NCI-H1694 treated with DMSO at 0.1 percent for 48 hours (cell line): ENCODE data around the gene SAA4.
"Not testable (repeated sequence)": the region's sequence is repeated elsewhere in the genome, so short reads cannot be mapped to it uniquely, and the experiment has no call there.

ENCODE experiments used
- DNase-seq: peaks from one replicate; lab custom pipeline; 2025; lab: John Stamatoyannopoulos, UW

The SAA4 gene, protein sequence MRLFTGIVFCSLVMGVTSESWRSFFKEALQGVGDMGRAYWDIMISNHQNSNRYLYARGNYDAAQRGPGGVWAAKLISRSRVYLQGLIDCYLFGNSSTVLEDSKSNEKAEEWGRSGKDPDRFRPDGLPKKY

DNA sequence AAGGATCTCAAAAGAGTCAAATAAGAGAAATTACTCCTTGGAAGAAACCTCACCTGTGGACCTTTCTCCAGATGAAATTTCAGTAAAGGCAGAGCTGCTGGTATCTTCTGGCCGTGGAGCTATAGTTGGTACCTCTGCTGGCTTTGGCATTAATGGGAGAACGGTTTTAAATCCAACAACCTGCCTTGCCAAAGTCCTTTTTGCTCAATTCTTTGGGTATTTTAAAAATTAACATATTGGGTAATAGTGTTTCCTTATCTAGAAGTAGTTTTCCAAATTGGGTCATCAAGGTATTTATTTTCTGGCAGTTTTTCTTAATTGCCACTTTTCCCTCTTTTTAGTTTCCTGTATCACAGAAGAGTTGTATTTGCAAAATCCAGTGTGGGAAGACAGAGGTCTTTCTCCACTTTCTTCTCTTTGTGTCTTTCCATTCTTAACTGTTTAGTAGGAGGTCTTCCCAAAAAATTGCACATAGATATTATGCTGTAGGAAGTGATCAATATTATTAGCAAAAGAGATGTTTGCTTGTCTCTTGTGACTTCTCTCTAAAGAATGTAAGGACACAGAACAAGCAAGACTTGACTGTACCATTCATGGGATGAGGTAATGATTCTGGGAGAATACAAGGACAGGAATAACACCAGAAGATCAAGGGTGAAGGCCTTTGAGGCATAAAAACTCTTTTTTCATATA lies at the start of gene SAA4:
SAA4 (minus strand) TSS at position 139 of the 693 bp plus-strand sequence. CDS start 876 bp downstream, outside the sequence.
- no peak for DNase-seq

DNA sequence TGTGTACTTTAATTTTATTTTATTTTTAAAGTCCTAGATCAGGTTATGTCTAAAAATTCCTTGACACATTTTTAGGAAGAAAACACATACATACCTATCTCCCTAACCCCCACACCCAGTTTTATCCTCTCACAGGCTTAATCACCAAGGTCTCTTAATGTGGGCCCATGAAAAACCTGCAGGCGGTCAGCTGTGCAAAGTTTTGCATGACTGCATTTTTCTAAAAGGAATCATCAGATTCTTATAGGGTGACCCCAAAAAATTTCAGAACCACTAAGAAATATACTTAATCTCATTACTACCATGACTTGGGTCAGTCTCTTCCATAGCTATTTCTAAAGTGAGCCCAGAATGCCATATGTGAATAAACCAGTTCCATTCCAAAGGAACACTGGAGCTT lies 49.2 kb upstream of the SAA4 start:
- DNase-seq, result no peak

DNA sequence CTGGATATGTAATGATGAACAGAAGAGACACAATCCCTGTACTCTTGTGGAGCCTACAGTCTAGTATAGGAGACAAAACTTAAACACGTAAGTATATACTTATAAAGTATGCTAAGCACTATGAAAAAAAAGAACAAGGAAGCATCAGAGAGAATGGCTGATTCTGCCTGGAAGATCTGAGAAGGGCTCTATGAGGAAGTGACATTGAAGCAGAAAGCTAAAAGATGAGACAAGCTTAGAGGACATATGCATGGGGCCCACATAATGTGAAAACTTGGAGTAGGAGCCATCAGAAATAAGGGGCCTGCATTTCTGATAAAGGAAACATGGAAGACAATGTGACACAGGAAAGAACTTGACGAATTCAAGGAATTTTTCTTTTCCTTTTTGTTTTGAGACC lies 46.0 kb upstream of the SAA4 start:
- DNase-seq, result no peak

DNA sequence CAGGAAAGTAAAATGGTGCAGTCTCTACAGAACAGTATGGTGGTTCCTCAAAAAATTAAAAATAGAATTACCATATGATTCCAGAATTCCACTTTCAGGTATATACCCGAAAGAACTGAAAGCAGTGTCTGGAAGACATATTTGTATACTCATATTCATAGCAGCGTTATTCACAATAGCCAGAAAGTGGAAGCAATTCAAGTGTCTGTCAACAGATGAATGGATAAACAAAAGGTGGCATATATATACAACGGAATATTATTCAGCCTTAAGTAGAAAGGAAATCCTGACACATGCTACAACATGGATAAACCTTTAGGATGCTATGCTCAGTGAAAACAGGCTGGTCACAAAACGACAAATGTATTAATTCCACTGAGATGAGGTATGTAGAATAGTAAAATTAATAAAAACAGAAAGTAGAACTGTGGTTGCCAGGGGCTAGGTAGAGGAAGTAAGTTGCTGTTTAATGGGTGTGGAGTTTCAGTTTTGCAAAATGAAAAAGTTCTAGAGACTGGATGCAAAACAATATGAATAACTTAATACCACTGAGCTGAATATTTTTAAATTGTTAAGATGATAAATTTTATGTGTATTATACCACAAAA lies 43.9 kb upstream of the SAA4 start:
- no peak for DNase-seq

DNA sequence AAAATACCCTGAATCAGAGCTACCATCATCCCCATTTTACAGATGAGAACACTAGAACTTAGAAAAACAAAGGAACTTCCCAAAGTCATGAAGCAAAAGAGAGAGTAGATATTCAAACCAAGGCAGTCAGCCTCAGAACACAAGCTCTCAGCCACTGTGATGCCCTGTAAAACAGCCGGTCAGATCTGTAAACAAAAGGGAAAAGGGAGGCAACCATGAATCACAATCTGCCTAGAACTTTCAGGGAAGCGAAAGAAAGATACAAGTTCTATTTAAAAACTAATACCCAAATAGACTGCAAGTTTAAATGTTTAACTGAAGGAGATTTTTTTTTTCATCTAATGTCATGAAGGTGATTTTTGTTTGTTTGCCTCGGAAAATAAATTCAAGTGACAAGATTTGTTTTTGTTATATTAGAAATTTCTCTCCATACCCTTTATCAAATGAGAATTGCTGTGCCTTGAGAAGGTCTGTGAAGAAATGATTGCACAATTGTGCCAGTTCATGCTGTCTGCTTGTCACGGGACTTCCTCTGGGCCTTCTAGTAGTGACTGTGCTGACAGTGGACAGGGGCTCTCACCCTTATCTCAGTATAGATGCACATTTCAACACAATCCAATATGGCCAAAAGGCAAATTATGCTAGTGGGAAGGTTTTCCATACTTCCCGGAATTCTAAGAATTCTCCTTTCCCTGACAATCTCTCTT lies 41.1 kb upstream of the SAA4 start:
- DNase-seq, result no peak

DNA sequence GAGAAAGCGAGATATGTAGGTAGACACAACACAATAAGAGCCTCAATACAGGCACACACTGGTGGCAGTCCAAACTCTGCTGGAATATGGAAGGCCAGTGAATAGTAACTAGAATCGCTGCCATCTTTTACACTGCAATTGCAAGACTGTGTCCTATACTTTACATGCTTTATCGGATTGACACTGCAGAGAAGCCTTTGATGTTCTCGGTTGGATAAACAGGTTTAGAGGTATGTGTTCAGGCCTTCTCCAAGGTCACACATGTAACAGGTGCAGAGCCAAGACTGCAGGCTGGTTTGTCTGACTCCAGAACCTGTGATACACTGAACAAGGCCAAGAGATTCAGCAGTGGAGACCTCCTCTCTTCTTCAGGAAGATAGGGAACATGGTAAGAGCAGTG lies 34.6 kb upstream of the SAA4 start:
- no peak for DNase-seq

DNA sequence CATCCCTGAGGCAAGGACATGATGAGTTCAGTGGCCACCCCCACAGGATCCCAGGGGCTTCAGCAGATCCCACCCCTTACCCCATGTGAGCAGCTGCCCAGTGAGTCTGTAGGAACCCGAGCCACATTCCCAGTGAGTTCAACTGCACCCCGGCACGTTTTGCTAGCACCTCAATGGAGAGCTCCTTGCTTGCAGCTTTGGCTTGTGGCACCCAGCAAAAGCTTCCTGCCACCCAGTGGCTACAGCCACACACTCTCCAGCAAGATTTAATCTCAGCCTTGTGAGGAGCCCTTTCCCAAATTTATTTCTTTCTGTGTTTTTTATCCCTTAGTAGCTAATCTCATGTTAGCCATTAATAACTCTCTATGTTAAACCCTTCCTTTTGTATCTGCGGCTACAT lies 33.5 kb upstream of the SAA4 start:
- DNase-seq, result no peak

DNA sequence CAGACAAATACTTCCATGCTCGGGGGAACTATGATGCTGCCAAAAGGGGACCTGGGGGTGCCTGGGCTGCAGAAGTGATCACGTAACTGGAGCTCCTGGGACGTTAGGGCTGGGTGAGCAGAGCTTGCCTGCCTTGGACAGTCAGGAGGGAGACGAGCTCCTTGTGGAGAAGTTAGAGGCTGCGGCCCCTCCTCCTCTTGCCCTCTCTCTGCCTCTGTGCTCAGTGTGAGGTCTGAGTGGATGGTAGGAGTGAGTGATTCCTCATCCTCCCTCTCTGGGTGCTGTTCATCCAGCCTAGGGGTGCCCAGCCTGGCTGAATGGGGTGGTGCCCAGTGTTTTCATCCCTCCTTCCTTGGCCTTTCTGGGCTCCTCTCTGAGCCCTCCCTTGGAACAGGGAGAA lies 32.6 kb upstream of the SAA4 start:
- DNase-seq, result not testable (repeated sequence)

DNA sequence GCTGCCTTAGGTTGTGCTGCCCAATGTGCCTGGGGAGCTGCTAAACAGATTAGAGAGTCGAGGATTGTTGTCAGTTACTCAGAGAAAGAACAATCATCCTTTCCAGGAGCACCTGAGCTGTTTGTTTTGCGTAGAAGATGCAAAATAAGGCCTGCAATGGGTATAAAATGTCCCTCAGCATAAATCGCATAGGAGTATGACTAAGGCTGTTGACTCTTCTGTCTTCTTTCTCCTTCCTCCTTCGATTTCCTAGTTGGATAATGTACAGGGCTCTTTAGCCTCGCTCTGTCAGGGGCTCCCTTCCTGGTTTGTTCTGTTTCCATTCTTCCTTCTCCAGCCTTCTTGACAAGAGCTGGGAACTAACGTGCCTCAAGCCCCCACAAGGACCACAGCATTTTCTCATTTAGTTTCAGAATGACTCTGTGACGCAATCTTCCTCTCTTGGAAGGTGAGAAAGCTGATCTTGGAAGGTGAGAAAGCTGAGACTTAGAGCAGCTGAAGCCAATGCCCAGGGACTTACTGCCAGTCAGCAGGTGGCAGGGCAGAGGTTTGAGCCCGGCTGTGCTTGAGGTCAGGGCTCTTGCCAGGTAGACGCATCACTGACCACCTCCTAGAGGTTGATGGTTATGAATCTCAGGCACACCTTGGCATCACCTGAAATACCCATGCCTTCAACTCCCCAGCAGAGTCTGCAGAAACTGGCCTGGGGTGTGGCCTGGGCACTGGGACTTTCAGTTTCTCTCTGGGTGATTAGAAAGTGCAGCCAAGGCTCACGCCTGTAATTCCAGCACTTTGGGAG lies 30.9 kb upstream of the SAA4 start:
- DNase-seq, result not testable (repeated sequence)

DNA sequence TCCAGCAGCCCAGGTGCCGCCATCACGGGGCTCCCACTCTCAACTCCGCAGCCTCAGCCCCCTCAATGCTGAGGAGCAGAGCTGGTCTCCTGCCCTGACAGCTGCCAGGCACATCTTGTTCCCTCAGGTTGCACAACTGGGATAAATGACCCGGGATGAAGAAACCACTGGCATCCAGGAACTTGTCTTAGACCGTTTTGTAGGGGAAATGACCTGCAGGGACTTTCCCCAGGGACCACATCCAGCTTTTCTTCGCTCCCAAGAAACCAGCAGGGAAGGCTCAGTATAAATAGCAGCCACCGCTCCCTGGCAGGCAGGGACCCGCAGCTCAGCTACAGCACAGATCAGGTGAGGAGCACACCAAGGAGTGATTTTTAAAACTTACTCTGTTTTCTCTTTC lies 29.3 kb upstream of the SAA4 start, which contains the start of gene SAA1:
SAA1 (plus strand) TSS at position 316 of the 400 bp plus-strand sequence. CDS start 624 bp downstream, outside the sequence.
- no peak for DNase-seq

DNA sequence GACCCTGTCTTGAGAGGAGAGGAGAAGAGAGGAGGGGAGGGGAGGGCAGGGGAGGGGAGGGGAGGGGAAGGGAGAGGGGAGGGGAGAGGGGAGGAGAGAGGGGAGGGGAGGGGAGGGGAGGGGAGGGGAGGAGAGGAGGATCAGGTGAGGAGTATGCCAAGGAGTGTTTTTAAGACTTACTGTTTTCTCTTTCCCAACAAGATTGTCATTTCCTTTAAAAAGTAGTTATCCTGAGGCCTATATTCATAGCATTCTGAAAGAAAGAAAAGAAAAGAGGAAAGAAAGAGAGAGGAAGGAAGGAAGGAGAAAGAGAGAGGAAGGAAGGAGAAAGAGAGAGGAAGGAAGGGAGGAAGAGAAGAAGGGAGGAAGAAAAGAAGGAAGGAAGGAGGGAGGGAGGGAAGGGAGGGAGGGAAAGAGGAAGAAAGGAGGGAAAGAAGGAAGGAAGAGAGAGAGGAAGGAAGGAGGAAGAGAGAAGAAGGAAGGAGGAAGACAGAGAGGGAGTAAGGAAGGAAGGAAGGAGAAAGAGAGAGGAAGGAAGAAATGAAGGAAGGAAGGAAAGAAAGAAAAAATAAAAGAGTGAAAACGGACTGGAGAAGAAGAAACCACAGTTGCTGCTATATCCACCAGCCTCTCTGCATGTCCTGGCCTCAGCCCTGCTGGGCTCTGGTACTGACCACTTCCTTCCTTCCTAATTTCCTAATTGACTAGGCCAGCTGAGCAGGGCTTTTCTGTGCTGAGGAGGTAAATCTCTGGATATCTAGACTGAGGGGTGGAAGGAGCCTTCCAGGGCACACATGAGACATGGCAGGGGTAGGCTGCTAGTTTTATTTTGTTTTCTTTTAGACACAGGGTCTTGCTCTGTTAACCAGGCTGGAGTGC lies 28.3 kb upstream of the SAA4 start:
- DNase-seq, result no peak

DNA sequence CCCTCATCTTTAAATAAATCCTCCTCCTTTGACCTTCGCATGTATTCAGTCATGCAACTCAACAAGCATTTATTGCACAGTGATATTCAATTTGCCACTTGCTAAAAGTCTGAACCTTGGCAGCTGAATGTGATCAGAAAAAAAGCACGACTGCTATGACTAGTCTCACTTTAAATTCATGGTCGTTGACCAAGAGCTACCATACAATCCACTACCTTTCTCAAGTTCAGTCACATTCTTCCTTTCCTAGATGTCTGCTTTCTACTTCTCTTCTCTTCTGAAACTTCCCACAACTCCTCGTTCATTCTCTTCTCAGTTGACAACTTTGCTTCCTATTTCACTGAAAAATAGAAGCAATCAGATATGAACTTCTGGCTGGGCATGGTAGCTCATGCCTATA lies 27.4 kb upstream of the SAA4 start:
- DNase-seq, result no peak

DNA sequence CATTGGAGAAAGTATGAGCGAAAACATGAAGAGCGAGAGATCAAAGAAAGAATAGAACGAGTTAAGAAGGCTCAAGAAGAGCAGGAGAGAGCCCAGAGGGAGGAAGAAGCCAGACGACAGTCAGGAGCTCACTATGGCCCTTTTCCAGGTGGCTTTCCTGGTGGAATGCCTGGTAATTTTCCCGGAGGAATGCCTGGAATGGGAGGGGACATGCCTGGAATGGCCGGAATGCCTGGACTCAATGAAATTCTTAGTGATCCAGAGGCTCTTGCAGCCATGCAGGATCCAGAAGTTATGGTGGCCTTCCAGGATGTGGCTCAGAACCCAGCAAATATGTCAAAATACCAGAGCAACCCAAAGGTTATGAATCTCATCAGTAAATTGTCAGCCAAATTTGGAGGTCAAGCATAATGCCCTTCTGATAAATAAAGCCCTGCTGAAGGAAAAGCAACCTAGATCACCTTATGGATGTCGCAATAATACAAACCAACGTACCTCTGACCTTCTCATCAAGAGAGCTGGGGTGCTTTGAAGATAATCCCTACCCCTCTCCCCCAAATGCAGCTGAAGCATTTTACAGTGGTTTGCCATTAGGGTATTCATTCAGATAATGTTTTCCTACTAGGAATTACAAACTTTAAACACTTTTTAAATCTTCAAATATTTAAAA lies 26.2 kb upstream of the SAA4 start:
- DNase-seq, result not testable (repeated sequence)

DNA sequence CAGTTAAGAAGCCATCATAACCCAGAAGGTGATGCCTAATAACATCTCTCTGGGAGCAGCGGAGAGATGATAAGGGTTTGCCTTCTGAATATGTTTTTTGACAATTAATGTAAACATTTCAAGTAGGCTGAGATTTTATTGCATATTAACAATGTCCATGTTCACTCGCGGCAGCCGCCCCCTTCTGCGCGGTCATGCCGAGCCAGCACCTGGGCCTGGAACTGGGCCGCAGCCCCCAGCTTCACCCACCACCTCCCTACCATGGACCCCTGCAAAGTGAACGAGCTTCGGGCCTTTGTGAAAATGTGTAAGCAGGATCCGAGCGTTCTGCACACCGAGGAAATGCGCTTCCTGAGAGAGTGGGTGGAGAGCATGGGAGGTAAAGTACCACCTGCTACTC lies 25.1 kb upstream of the SAA4 start:
- no peak for DNase-seq

DNA sequence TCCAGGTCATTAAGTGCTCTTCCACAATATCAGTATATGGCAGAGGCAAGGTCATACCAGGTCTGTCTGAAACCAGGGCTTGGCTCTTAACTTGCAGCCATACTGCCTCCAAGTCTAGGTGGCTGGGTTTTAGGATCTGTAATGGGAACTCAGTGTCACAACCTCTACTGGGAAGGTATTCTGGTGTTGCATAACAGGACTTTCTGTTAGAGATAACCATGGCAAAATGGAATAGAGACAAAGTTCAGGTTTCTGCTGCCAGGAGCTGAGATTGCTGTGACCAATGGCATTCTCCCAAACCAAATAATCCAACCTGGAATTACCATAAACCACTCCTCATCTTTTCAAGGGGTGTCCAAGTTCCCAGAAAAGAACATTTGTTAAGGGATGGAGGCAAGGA lies 22.7 kb upstream of the SAA4 start:
- DNase-seq, result no peak

DNA sequence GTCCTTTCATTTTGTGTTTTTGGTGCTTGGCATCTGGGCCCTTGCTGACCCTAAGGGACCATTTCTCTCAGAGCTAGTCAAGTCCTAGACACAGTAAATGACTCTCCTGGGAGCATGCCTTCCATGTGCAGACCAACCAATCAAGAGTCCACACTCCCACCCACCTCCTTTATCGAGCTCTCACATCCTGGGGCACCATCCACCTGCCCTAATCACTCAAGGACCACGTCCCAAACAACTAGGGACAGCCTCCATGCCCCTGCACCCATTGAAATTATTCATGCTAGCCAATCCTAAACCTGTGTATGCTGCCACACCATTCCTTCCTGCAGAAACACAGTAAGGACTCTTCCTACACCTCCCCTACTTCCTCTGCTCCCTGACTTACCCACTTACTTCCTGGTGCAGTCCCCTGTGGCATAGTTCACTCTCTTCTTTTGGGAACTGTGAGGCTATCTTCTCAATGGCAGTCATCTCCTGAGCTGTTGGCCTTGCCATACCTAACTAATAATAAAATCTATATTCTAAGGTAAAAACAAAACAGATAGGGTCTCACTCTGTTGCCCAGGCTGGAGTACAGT lies 18.3 kb upstream of the SAA4 start:
- DNase-seq, result no peak

DNA sequence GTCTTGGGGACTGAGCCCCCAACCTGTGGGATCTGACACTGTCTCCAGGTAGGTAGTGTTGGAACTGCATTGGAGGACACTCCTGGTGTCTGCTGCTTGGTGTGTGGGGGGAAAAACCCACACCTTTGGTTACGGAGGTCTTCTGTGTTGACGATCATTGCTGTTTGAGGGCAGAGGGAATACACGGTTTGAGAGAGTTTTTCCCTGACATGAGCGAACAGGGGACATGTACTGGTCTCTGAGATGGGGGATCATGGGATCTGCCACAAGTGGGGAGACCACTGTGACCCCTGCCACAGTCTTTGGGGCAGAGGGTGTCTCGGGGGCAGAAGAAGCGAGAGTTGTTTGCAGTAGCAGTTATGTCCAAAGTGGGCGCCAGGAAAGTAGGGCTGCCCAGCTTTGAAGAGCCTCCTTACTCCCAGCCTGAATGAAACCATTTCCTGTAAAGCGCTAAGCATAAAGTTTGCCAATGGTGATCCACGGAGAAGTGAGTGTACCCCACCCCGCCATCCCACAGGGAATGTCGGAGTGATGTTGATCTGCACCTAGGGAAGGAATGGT lies 17.3 kb upstream of the SAA4 start:
- no peak for DNase-seq

DNA sequence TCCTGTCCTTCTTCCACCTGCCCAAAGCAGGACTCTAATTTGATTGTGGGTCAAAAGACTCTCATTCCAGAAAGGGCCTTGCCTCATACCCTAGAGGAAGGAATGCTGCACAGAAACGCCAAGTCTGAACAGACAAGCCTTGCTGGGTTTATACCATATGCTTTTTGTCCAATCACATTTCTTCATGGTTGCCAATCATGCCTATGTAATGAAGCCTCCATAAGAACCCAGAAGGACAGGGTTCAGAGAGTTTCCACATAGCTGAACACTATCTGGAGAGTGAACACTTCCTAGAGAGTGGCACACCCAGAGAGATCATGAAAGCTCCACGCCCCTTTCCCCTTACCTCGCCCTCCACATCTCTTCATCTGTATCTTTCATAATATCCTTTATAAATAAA lies 16.6 kb upstream of the SAA4 start:
- DNase-seq, result no peak

DNA sequence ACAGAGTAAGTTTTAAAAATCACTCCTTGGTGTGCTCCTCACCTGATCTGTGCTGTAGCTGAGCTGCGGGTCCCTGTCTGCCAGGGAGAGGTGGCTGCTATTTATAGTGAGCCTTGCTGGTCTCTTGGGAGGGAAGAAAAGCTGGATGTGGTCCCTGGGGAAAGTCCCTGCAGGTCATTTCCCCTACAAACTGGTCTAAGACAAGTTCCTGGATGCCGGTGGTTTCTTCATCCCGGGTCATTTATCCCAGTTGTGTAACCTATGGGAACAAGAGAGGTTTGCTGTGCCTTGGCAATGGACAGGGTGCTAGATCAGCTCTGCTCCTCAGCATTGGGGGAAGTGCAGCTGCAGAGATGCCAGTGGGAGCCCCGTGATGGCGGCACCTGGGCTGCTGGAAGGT lies 12.0 kb upstream of the SAA4 start, which contains the start of gene SAA2:
SAA2 (minus strand) TSS at position 108 of the 400 bp plus-strand sequence. CDS start 657 bp downstream, outside the sequence.
- no peak for DNase-seq

DNA sequence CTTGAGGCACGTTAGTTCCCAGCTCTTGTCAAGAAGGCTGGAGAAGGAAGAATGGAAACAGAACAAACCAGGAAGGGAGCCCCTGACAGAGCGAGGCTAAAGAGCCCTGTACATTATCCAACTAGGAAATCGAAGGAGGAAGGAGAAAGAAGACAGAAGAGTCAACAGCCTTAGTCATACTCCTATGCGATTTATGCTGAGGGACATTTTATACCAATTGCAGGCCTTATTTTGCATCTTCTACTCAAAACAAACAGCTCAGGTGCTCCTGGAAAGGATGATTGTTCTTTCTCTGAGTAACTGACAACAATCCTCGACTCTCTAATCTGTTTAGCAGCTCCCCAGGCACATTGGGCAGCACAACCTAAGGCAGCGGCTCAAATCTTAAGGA lies 10.6 kb upstream of the SAA4 start:
- not testable (repeated sequence) for DNase-seq
